Thyroid gland (tissue), 4 donors: ENCODE data around the gene MS4A1.

ENCODE experiments used
- CTCF ChIP-seq, 6 experiments: fragments of 200-600 bp in 3 of 6; fragments of 450-650 bp in 3 of 6; sonication (generic) in 3 of 6; IDR thresholded peaks; one replicate each; pipeline ENCODE4 v1.5.1; 2016 to 2019; ENCODE audit warnings: antibody characterized with exemption in 6 of 6, mild to moderate bottlenecking in 2 of 6, inconsistent platforms in 1 of 6, moderate library complexity in 1 of 6
- POLR2A ChIP-seq, 2 donors: fragments of 450-650 bp; IDR thresholded peaks; one replicate each; pipeline ENCODE4 v1.6.1; 2017; ENCODE audit warnings: antibody characterized with exemption in 2 of 2, mild to moderate bottlenecking in 2 of 2, moderate library complexity in 1 of 2

DNA sequence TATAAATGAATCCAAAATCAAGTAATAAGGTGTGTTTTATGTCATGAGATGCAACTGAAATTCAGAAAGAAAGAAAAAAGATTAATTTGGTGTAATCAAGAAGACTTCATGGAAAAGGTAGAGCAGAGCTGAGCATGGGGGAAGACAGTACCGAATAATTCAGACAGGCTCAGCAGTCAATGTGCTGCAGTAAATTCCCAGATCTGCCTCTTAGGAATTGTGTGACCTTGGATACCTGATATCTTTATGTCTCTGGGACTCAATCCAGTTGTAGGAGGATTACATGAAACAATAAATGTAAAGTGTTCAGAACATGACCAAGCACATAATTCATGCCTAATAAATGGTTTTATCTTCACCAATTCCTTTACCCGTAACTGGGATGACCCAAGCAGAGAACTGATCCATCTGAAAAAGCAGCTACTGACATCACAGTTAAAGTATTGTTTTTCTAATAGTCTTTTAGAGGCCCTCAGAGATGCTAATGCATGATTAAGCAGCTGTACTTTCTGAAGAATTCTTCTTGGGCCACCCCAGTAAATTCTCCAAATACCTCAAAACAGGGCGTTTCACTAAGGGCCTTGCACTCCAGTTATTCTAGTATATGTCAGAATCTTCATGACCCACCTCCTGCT, 44.7 kb downstream of the MS4A1 start:
- no peak for TF ChIP-seq CTCF (IDR thresholded peaks at IDR 0.05)
- no peak for TF ChIP-seq POLR2A (IDR thresholded peaks at IDR 0.05)
